ENCODE measurements around the gene GSK3A.
A peak's percentile ranks its signal among the peaks of the same experiment; 100 is the strongest.

- TF ChIP-seq CTCF (IDR thresholded peaks at IDR 0.05) (peak in 5 of 7 experiments; percentile 70 to 95 (median 84)), POLR2A (IDR thresholded peaks at IDR 0.05) (peak in 1 of 4 donors; percentile 9), POLR2AphosphoS5 (IDR thresholded peaks at IDR 0.05) (peak; percentile 7 to 74 (median 62)), EP300 (IDR thresholded peaks at IDR 0.05) (no peak)
Observed at GRCh38 chr19:42279902-42280814, 37.8 kb upstream of the GSK3A start.
